B cell (primary cell): ENCODE data around the gene EZH1. TPM values are rescaled to one million over a fixed set of nuclear protein-coding genes. Genes with fewer than 3 reads are reported as not detected.
A peak's percentile ranks its signal among the peaks of the same experiment; 100 is the strongest.

Experiments
- ATAC-seq: fragments of 200-7000 bp; cut with Tn5 transposase; one replicate; pipeline ENCODE4 v1.10.0; 2021; ENCODE audit warnings: low read depth, mild to moderate bottlenecking, moderate number of reproducible peaks, moderate library complexity
- CTCF ChIA-PET: fragments of 350-600 bp; sonication (Branson Sonifier 250); formaldehyde crosslinking; loops from one replicate; lab custom pipeline; 2021; ENCODE audit warnings: antibody characterized with exemption, inconsistent platforms; lab: Charles Lee
- POLR2A ChIA-PET: fragments of 350-600 bp; sonication (Branson Sonifier 250); formaldehyde crosslinking; loops from one replicate; lab custom pipeline; 2021; ENCODE audit warnings: antibody characterized with exemption; lab: Charles Lee
- DNase-seq: peaks from one replicate; pipeline ENCODE4 v3.0.0; 2013
- H2AFZ ChIP-seq: 2 replicates; pipeline ENCODE4 v1.6.1; 2012; ENCODE audit warnings: mild to moderate bottlenecking, low read depth, low read length; ENCODE audit not compliant: insufficient read depth, poor library complexity, severe bottlenecking
- H3K27ac ChIP-seq, 2 donors: 1 replicate in 1 of 2; 2 replicates in 1 of 2; pipeline ENCODE4 v1.5.1; 2012 to 2013; ENCODE audit warnings: low read length in 2 of 2, mild to moderate bottlenecking in 2 of 2, moderate library complexity in 1 of 2
- H3K27me3 ChIP-seq, 4 experiments: fragments of 200-600 bp in 1 of 4; sonication (generic) in 1 of 4; replicated peaks in 1 of 4; 1 replicate in 2 of 4; 2 replicates in 2 of 4; pipeline versions ENCODE4 v1.6.1 to v1.7.0; 2013 to 2016; ENCODE audit warnings: low read length in 3 of 4, mild to moderate bottlenecking in 2 of 4, mixed read lengths in 1 of 4, moderate library complexity in 1 of 4; ENCODE audit not compliant: insufficient read depth in 4 of 4, control insufficient read depth in 3 of 4; ENCODE audit errors: control extremely low read depth in 1 of 4
- H3K36me3 ChIP-seq, 2 experiments: replicated peaks in 1 of 2; 1 replicate in 1 of 2; 2 replicates in 1 of 2; pipeline versions ENCODE4 v1.6.1 to v1.7.1; 2013; ENCODE audit warnings: low read length in 1 of 2; ENCODE audit not compliant: insufficient read depth in 2 of 2, control insufficient read depth in 1 of 2; ENCODE audit errors: control extremely low read depth in 1 of 2, extremely low read depth in 1 of 2
- H3K4me1 ChIP-seq, 2 donors: fragments of 200-600 bp in 1 of 2; sonication (generic) in 1 of 2; 1 replicate in 1 of 2; 2 replicates in 1 of 2; pipeline versions ENCODE4 v1.5.1 to v1.6.1; 2013 to 2017; ENCODE audit warnings: low read length in 2 of 2; ENCODE audit not compliant: control insufficient read depth in 2 of 2, insufficient read depth in 2 of 2
- H3K4me2 ChIP-seq: replicated peaks from 2 replicates; pipeline ENCODE3; 2012; ENCODE audit warnings: mild to moderate bottlenecking, low read depth, low read length; ENCODE audit not compliant: poor library complexity, severe bottlenecking
- H3K4me3 ChIP-seq, 5 experiments: fragments of 200-600 bp in 1 of 5; sonication (generic) in 1 of 5; 1 replicate in 3 of 5; 2 replicates in 2 of 5; pipeline versions ENCODE4 v1.5.1 to v1.7.0; 2011 to 2016; ENCODE audit warnings: low read length in 4 of 5, mild to moderate bottlenecking in 4 of 5, low read depth in 2 of 5, control low read depth in 1 of 5, moderate library complexity in 1 of 5; ENCODE audit not compliant: insufficient read depth in 1 of 5; ENCODE audit errors: control extremely low read depth in 1 of 5, extremely low read depth in 1 of 5
- H3K79me2 ChIP-seq: fragments of 200-600 bp; sonication (generic); one replicate; pipeline ENCODE4 v1.6.0; 2016; ENCODE audit warnings: low read length; ENCODE audit not compliant: control insufficient read depth, insufficient read depth
- H3K9ac ChIP-seq: fragments of 200-600 bp; sonication (generic); 2 replicates; pipeline ENCODE4 v1.6.1; 2017; ENCODE audit warnings: mild to moderate bottlenecking, low read length, moderate library complexity
- H3K9me3 ChIP-seq, 3 donors: one replicate each; pipeline versions ENCODE4 v1.6.1 to v1.7.1; 2013; ENCODE audit warnings: low read length in 2 of 3; ENCODE audit not compliant: control insufficient read depth in 2 of 3, insufficient read depth in 1 of 3; ENCODE audit errors: control extremely low read depth in 1 of 3
- H4K20me1 ChIP-seq: 2 replicates; pipeline ENCODE4 v1.6.0; 2012; ENCODE audit warnings: mild to moderate bottlenecking, low read length; ENCODE audit not compliant: insufficient read depth, control insufficient read depth, poor library complexity, severe bottlenecking
- H3K27ac Mint-ChIP-seq: one replicate; pipeline ENCODE4 v1.8.0; 2021; ENCODE audit warnings: mixed read lengths
- H3K27me3 Mint-ChIP-seq: one replicate; pipeline ENCODE4 v1.8.0; 2021; ENCODE audit warnings: mixed read lengths
- H3K4me1 Mint-ChIP-seq: one replicate; pipeline ENCODE4 v1.8.0; 2021; ENCODE audit warnings: mixed read lengths
- H3K4me3 Mint-ChIP-seq: one replicate; pipeline ENCODE4 v1.8.0; 2021; ENCODE audit warnings: mixed read lengths
- H3K9me3 Mint-ChIP-seq: one replicate; pipeline ENCODE4 v1.8.0; 2022; ENCODE audit warnings: mixed read lengths; ENCODE audit not compliant: insufficient read depth
- EZH2 ChIP-seq: IDR thresholded peaks from 2 replicates; pipeline ENCODE4 v1.6.1; 2012; ENCODE audit warnings: borderline replicate concordance, low read depth, mild to moderate bottlenecking, moderate library complexity, low read length; ENCODE audit not compliant: insufficient read depth, poor library complexity, severe bottlenecking
- WGBS: methylation state at CpG from one replicate; pipeline ENCODE4 v1.1.5; 2013; ENCODE audit warnings: missing lambda C conversion rate; ENCODE audit not compliant: insufficient coverage; 5-methylcytosine and 5-hydroxymethylcytosine counted together
- intact Hi-C: fragments of 100-400 bp; cut with micrococcal nuclease; formaldehyde crosslinking; loops from one replicate; pipeline ENCODE4 v1.10.0; 2022
- polyA plus RNA-seq: library from polyadenylated mRNA; depleted of rRNA; stranded (reverse); fragments of >200 nt; gene quantifications from 2 replicates; pipeline ENCODE4 v1.2.3, GENCODE V29; 2012
- total RNA-seq, 2 donors: library from RNA; stranded (reverse); fragments of 120-200 nt in 1 of 2; gene quantifications; 1 replicate in 1 of 2; 2 replicates in 1 of 2; pipeline versions ENCODE4 v1.2.3 to v1.2.4, GENCODE V29; 2013 to 2022
- TF ChIP-seq, protein P1 (sequence below): fragments of 200-600 bp; IDR thresholded peaks from one replicate; pipeline ENCODE4 v1.8.0; 2022; ENCODE audit warnings: antibody characterized with exemption, mild to moderate bottlenecking

Gene EZH1
- total and polyA plus RNA-seq, 2 donors (not counting 1 experiment from before 2014, with no cell fraction given), result 115 to 169 TPM

DNA sequence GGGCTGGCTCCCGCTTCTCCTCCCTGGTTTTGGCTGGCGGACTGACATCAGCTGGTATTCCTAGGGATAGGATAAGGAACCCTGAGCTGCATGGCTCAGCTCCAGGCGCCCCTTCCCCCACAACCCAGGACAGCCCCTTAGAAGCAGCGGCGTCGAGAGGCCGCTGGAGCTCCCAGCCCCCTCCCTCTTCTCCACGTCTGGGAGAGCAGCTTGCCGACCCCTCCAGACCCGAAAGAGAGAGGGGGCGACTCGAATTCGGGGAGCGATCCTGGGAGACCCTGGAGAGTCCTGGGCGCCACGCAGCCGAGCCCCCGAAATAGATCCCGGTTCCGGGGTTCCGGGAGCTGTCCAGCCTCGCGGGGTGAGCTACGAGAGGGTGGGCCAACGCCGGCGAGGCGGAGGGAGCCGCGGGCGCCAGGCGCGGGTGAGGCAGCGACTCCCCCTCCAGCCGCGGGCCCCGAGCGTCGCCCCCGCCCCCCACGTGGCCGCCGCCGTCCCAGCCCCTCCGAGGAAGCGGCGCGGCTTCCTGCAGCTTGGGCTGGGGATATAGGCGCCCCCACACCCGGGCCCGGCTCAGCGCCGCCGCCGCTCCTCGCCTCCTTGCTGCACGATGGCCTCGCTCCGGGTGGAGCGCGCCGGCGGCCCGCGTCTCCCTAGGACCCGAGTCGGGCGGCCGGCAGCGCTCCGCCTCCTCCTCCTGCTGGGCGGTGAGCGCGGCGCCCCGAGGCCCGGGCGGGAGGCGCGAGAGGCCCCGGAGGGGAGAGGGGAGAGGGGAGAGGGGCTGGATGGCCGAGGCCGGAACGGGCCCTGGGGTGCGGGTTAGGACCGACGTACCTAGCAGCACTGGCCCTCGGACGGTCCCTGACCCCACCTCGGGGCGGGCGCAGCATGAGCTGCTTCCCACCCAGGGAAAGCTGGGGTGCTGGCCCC lies 16.1 kb upstream of the EZH1 start, which contains the start of gene RAMP2:
Gene RAMP2 (plus strand): TSS at position 576 of the 930 bp plus-strand sequence. CDS start 35 bp downstream, at position 611.
- ChIA-PET POLR2A (interaction anchor here (0.6 to 1.1 kb wide), 3 partner anchors 13 to 264 kb away, joined by 3 to 4 read pairs (median 3); partner anchors contain the start of gene VPS25), CTCF (interaction anchor here (0.6 to 4.8 kb wide), 14 partner anchors 9 to 870 kb away, joined by 3 to 60 read pairs (median 4); partner anchors contain the start of genes PSMC3IP and VPS25)
- intact Hi-C loops, result no loop called here
- no peaks in the 10 kb centered on the region for H4K20me1 ChIP-seq
- 4% methylated on average over 78 of the region's 92 CpGs for WGBS
- peaks cover 19 to 23% of the 10 kb centered on the region in 2 donors for H3K4me1 ChIP-seq
- ATAC-seq (peak; percentile 32), DNase-seq (peak; percentile 45)
- H3K27ac ChIP-seq, result no peak within 1 kb of the TSS
- H3K27me3 Mint-ChIP-seq, result peaks cover 50% of the 10 kb centered on the region
- H3K9ac ChIP-seq, result peak within 1 kb of the TSS; percentile 56
- H2AFZ ChIP-seq, result peak within 1 kb of the TSS; percentile 64
- H3K27ac Mint-ChIP-seq, result peak within 1 kb of the TSS; percentile 37
- H3K36me3 ChIP-seq, result no peaks in the 10 kb centered on the region
- H3K79me2 ChIP-seq, result no peaks in the 10 kb centered on the region
- peak within 1 kb of the TSS in 4 of 5 experiments; percentile 13 to 54 (median 39) for H3K4me3 ChIP-seq
- H3K27me3 ChIP-seq, result peaks cover 0 to 48% (median 18%) of the 10 kb centered on the region in 4 experiments
- peak within 1 kb of the TSS; percentile 93 for H3K4me2 ChIP-seq
- TF ChIP-seq, protein P1, sequence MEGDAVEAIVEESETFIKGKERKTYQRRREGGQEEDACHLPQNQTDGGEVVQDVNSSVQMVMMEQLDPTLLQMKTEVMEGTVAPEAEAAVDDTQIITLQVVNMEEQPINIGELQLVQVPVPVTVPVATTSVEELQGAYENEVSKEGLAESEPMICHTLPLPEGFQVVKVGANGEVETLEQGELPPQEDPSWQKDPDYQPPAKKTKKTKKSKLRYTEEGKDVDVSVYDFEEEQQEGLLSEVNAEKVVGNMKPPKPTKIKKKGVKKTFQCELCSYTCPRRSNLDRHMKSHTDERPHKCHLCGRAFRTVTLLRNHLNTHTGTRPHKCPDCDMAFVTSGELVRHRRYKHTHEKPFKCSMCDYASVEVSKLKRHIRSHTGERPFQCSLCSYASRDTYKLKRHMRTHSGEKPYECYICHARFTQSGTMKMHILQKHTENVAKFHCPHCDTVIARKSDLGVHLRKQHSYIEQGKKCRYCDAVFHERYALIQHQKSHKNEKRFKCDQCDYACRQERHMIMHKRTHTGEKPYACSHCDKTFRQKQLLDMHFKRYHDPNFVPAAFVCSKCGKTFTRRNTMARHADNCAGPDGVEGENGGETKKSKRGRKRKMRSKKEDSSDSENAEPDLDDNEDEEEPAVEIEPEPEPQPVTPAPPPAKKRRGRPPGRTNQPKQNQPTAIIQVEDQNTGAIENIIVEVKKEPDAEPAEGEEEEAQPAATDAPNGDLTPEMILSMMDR, result no peak
- no peak for TF ChIP-seq EZH2
- H3K9me3 ChIP-seq, result no peaks in the 10 kb centered on the region
- peaks cover 23% of the 10 kb centered on the region for H3K4me1 Mint-ChIP-seq
- H3K4me3 Mint-ChIP-seq, result peak within 1 kb of the TSS; percentile 85
- no peaks in the 10 kb centered on the region for H3K9me3 Mint-ChIP-seq
